GM08714 (cell line): ENCODE data around the gene NRG3.

Source experiments
- H3K4me3 ChIP-seq: fragments of 200-500 bp; sonication (Bioruptor generic); 2 replicates; pipeline ENCODE4 v1.5.1; 2014; ENCODE audit warnings: mild to moderate bottlenecking, low read length, inconsistent platforms
- ZNF274 ChIP-seq: IDR thresholded peaks from 2 replicates; pipeline ENCODE4 v1.6.1; 2012; ENCODE audit warnings: mild to moderate bottlenecking, low read depth, low read length

The NRG3 gene

DNA sequence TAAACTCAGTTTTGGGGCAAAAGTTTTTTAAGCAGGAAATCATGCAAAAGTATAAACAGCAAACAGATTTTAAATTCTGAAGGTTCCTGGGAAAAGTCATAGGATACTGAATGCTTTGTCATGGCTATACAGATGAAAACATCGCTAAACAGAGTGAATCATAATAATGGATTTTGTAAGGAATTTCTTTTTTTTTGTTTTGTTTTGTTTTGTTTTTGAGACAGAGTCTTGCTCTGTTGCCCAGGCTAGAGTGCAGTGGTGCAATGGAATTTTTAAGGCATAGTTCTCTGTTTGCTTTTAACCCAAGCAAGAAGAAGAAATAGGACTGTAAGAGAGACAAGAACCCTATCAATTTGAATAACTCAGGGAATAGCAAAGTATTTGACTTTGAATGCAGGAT lies 285.3 kb downstream of the NRG3 start:
- no peak for TF ChIP-seq ZNF274

GRCh38 chr10:82161264-82161663 lies 286.3 kb downstream of the NRG3 start:
- no peak overlapping the region for H3K4me3 ChIP-seq
- TF ChIP-seq ZNF274, result no peak

More for the DNA sequence above, 285.3 kb downstream of the NRG3 start:
- H3K4me3 ChIP-seq, result no peak overlapping the region

DNA sequence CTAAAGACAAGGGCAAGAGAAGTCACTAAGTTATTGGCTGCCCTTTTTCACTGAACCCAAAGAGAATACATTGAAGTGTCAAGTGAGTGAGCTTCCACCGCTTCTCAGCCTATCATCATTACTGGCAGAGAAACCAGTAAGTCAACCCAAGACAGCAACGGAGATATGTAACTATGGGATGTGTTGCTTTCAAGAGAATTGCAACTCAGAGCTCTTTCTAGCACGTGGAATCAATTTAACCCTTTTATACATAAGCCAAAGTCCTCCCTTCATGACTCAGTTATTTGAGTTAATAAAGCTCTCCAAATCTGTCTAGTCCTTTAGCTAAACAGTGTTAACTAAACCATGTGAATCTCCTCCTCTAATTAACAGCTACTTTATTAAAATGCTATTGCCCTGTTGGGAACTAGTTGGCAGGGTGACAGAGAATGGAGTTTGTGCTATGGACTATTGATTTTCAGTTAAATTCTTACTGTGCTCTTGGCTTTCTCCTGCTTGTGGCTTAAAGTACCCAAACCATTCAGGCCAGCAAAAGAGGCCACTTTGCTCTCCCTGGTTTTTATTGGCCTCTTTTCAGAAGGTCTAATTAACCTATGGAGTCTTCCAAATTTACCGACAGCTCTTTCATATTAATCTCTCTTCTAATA lies 287.7 kb downstream of the NRG3 start:
- no peak for TF ChIP-seq ZNF274
- H3K4me3 ChIP-seq, result no peak overlapping the region

DNA sequence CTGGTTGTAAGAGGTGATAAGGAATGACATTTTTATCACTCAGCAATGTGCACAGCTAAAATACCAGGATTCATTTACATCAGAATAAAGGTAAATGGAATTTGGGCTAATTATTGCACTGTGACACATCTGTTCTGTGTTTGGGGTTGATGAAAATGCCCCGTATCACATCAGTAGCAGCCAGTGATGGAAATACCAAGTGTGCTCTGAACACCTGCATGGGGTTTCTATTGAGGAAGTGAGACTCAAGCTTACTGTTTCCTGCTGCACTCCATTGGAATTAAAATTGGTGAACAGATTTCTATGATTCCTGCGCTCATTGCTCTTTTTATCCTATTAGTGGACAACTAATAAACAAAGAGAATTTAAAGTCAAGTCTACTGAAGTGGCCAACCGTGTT lies 296.9 kb downstream of the NRG3 start:
- H3K4me3 ChIP-seq, result no peak overlapping the region
- no peak for TF ChIP-seq ZNF274

DNA sequence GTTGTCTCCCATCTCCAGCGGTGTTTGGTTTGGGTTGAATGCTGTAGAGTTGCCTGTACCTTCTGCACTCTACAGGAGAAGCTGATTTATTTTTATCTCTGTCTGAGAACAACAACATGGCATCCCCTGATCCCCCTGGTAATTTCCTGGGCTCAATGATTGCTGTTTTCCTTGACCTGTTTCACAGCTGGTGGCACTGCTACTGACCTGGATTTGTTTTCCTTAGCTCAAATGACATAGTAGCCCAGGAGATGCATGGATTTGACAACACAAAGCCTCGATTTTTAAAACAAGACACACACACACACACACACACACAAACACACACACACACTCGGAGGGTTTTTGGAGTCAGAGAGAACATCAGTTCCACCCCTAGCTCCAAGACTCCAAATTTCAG lies 301.6 kb downstream of the NRG3 start:
- no peak for TF ChIP-seq ZNF274
- H3K4me3 ChIP-seq, result no peak overlapping the region

- H3K4me3 ChIP-seq, result no peak overlapping the region
- TF ChIP-seq ZNF274, result no peak
These were observed 315.7 kb downstream of the NRG3 start for GRCh38 chr10:82190432-82191260.

DNA sequence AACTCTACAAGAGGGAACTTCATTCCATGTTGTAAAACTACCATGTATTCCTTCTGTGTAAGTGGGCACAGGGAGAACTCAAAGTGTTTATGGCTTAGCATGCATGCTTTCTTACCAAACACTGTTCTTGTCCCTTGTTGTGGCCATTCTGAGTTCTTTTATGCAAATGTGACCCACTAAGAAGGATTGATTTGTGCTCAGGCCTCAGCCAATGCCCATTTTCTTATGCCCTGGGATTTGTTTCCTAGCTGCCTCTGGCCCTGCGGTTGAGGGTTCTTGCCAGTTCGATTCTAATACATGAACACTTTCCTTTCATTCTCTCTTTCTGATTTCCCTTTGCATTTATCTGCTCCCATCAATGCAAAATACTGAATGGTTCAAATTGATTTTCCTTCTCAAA lies 316.7 kb downstream of the NRG3 start:
- H3K4me3 ChIP-seq, result no peak overlapping the region
- TF ChIP-seq ZNF274, result no peak

- no peak for TF ChIP-seq ZNF274
- no peak overlapping the region for H3K4me3 ChIP-seq
These were observed 317.7 kb downstream of the NRG3 start for GRCh38 chr10:82192665-82193064.

DNA sequence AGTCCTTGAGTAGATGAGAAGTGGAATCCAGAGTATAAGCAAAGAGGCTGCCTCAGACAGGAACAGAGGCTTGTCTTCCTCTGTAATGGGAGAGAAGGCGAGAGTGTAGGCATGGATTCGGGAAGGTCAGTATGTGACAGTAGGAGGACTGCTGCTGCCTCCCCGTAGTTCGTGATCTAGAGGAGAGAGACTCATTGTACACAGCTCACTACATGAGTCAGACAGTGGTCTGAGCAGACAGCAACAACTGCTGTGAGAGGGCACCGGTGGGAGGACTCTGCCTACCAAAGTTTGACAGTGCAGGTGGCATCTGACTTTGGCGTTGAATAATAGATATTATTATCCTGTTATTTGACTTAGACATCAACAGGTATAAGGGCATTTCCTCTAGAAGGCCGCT lies 319.4 kb downstream of the NRG3 start:
- no peak for TF ChIP-seq ZNF274
- no peak overlapping the region for H3K4me3 ChIP-seq

DNA sequence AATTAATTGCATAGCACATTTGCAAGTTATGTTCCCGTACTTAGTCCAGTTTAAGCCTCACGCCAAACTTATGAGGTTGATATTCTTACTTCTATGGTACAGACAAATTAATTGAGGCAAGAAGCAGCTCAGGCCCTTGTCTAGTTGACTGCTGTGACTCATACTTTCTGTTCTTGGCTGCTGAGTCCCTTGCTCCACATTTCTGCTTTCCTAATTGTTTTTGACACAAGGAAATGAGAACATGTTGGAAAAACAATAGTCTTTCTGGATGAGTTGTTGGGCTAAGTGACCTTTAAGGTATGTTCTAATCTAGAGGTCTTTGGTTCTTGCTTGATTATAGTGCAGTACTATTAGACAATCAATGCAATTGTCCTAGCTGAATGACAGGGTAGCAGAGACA lies 331.8 kb downstream of the NRG3 start:
- H3K4me3 ChIP-seq, result no peak overlapping the region
- no peak for TF ChIP-seq ZNF274

DNA sequence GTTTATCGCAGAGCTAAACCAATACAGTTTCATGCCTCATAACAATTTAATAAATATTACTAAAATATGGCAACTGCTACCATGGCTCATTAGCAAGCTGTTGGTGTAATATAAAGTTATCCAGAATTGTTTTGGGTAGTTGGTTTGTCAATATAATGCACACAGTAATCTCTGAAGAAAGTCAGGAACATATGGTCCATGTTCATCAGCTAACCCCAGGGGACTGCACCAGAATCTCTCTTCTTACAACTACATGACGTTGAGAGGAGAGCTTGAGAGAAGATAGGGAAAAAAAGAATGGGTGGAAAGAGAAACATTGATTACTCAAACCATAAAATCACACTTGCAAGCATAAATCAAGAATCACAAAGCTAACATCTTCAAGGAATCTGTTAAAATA lies 333.7 kb downstream of the NRG3 start:
- H3K4me3 ChIP-seq, result no peak overlapping the region
- no peak for TF ChIP-seq ZNF274

DNA sequence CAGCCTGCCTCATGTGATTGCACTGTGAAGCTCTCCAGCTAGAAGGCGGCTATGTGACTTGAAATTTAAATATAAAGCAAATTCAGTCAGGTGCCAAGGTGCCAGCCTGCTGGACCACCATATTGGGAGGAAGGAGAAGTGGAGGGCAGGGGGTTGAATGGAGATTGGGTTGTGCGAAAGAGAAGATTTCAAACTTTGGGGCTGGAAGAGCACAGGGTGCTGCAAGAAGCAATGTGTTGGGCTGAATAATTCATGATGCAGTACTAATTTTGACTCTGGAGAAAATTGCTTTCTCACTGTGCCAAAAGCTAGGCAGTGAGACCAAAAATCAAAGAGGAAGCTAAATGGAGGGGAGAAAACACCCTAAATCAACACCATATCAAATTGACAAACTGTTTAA lies 335.3 kb downstream of the NRG3 start:
- no peak overlapping the region for H3K4me3 ChIP-seq
- no peak for TF ChIP-seq ZNF274

DNA sequence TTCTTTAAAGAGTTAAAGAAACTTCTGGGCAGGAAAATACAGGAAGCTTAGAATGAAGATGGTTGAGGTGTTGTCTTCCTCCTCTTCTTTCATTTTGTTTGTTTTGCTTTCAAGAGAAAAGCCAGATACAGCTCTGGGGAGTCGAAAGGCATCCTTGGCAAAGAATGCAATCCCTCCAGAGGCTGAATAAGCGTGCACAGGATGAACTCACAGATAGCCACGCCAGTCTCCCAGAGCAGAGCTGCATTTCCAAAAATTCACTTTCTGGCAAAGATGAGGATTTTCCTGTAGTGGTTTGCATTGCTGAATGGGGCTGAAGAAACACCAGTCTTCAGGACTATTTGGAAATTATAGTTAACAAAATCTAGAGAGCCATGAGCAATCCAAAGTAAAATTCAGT lies 336.4 kb downstream of the NRG3 start:
- no peak overlapping the region for H3K4me3 ChIP-seq
- no peak for TF ChIP-seq ZNF274

DNA sequence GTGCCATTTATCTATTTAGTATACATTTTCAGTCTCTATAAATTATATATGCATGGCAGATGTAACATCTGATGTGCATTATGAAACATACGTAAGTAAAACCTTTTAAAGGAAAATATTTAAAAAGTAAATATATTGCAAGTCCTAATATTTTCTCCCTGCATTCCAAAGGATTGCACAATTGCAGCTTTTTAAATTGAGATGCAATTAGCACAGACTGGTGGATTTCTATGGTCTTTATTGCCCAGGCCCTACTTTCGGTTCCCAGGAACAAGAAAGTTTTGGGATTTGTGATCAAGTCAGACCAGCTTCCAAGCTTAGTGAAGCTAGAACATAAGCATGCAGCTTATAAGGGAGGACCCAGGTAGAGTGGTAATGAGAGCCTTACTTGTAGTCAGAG lies 337.8 kb downstream of the NRG3 start:
- TF ChIP-seq ZNF274, result no peak
- no peak overlapping the region for H3K4me3 ChIP-seq

GRCh38 chr10:82213784-82214183 lies 338.8 kb downstream of the NRG3 start:
- TF ChIP-seq ZNF274, result no peak
- no peak overlapping the region for H3K4me3 ChIP-seq
